Measurements from ENCODE around the gene RASL10B.

- TF ChIP-seq L3MBTL2 (conservative IDR thresholded peaks at IDR 0.05) (no peak), HDGF (IDR thresholded peaks at IDR 0.05; ENCODE audit: borderline replicate concordance) (no peak), ARNT (IDR thresholded peaks at IDR 0.05) (no peak), TARDBP (IDR thresholded peaks at IDR 0.05) (no peak), ELF4 (IDR thresholded peaks at IDR 0.05) (no peak), SUZ12 (IDR thresholded peaks at IDR 0.05) (no peak), BHLHE40 (IDR thresholded peaks at IDR 0.05; ENCODE audit: borderline replicate concordance) (no peak), SP1 (IDR thresholded peaks at IDR 0.05) (no peak)
These were observed 11.5 kb downstream of the RASL10B start for GRCh38 chr17:35742896-35743477.
